ENCODE measurements around the gene THUMPD1.

THUMPD1 gene

DNA sequence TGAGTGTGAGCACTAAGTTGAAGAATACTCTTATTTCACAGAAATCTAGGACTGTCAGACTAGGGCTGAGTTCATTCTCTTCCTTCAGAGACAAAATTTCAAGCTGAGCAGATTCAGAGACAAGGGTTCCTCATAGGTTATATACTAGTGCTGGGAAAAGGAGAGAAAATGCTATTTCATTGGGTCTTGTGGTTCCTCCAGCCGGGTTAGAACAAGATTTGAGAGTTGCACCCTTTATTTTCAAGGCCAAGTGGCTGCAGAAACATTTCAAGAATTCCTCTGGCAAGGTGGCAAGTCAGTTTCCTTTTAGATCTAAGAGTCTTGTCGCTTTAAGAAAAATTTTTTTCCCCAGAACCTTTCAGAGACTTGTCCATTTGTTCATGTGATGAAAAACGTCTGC, 6.8 kb downstream of the THUMPD1 start:
- Histone ChIP-seq H3K4me1 (ENCODE audit: control insufficient read depth, low read length) (peaks cover 1% of the 10 kb centered on the region), H3K27me3 (ENCODE audit: control insufficient read depth, low read length) (no peaks in the 10 kb centered on the region), H3F3A (ENCODE audit: control insufficient read depth, insufficient read depth) (peaks cover 12% of the 10 kb centered on the region), H4K20me1 (ENCODE audit: control insufficient read depth, insufficient read depth, low read depth, low read length) (peaks cover 8% of the 10 kb centered on the region), H3K9me2 (replicated peaks; ENCODE audit: control insufficient read depth, low read length) (no peaks in the 10 kb centered on the region), H3K79me2 (ENCODE audit: control insufficient read depth, low read length) (peaks cover 27% of the 10 kb centered on the region), H3K27ac (ENCODE audit: low read depth, low read length) (no peak overlapping the region), H3K36me3 (ENCODE audit: control insufficient read depth, low read length) (peaks cover 57% of the 10 kb centered on the region), H3K4me2 (ENCODE audit: low read length) (no peak overlapping the region), H3K9me3 (ENCODE audit: control insufficient read depth, insufficient read depth, low read length) (no peaks in the 10 kb centered on the region), H3K4me3 (ENCODE audit: low read length) (no peak overlapping the region)
- TF ChIP-seq EZH2phosphoT487 (IDR thresholded peaks at IDR 0.05; ENCODE audit: borderline replicate concordance, low read length) = no peak
- TF ChIP-seq, protein P1, sequence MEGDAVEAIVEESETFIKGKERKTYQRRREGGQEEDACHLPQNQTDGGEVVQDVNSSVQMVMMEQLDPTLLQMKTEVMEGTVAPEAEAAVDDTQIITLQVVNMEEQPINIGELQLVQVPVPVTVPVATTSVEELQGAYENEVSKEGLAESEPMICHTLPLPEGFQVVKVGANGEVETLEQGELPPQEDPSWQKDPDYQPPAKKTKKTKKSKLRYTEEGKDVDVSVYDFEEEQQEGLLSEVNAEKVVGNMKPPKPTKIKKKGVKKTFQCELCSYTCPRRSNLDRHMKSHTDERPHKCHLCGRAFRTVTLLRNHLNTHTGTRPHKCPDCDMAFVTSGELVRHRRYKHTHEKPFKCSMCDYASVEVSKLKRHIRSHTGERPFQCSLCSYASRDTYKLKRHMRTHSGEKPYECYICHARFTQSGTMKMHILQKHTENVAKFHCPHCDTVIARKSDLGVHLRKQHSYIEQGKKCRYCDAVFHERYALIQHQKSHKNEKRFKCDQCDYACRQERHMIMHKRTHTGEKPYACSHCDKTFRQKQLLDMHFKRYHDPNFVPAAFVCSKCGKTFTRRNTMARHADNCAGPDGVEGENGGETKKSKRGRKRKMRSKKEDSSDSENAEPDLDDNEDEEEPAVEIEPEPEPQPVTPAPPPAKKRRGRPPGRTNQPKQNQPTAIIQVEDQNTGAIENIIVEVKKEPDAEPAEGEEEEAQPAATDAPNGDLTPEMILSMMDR (IDR thresholded peaks at IDR 0.05; ENCODE audit: low read depth, low read length, poor library complexity, severe bottlenecking) = no peak

DNA sequence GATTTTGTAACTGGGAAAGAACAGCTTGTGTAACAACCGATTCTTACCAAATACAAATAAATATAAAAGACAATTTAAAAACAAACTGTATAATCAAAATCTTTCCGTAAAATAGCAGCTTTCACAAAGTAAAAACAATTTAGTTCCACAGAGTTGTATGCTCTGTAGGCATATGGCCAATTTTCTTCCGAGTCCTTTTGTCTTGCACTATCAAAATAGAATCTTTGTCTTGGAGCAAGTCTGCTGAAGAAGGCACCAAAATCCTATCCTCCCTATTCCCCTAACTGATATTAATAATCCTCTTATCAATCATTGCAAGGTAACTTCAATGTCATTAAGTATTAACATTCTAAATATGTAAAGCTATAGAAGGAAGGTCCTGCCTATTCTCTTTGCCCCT, 7.6 kb downstream of the THUMPD1 start:
- H3F3A ChIP-seq (ENCODE audit: control insufficient read depth, insufficient read depth) = peaks cover 12% of the 10 kb centered on the region
- TF ChIP-seq, protein P1 (IDR thresholded peaks at IDR 0.05; ENCODE audit: low read depth, low read length, poor library complexity, severe bottlenecking) = no peak
- TF ChIP-seq EZH2phosphoT487 (IDR thresholded peaks at IDR 0.05; ENCODE audit: borderline replicate concordance, low read length) = no peak
- H3K4me2 ChIP-seq (ENCODE audit: low read length) = no peak overlapping the region
- H3K9me3 ChIP-seq (ENCODE audit: control insufficient read depth, insufficient read depth, low read length) = no peaks in the 10 kb centered on the region
- peaks cover 20% of the 10 kb centered on the region for H3K79me2 ChIP-seq (ENCODE audit: control insufficient read depth, low read length)
- H3K27me3 ChIP-seq (ENCODE audit: control insufficient read depth, low read length) = no peaks in the 10 kb centered on the region
- peaks cover 8% of the 10 kb centered on the region for H4K20me1 ChIP-seq (ENCODE audit: control insufficient read depth, insufficient read depth, low read depth, low read length)
- H3K4me3 ChIP-seq (ENCODE audit: low read length) = no peak overlapping the region
- no peaks in the 10 kb centered on the region for H3K4me1 ChIP-seq (ENCODE audit: control insufficient read depth, low read length)
- H3K27ac ChIP-seq (ENCODE audit: low read depth, low read length) = no peak overlapping the region
- H3K36me3 ChIP-seq (ENCODE audit: control insufficient read depth, low read length) = peaks cover 51% of the 10 kb centered on the region
- H3K9me2 ChIP-seq (replicated peaks; ENCODE audit: control insufficient read depth, low read length) = no peaks in the 10 kb centered on the region

DNA sequence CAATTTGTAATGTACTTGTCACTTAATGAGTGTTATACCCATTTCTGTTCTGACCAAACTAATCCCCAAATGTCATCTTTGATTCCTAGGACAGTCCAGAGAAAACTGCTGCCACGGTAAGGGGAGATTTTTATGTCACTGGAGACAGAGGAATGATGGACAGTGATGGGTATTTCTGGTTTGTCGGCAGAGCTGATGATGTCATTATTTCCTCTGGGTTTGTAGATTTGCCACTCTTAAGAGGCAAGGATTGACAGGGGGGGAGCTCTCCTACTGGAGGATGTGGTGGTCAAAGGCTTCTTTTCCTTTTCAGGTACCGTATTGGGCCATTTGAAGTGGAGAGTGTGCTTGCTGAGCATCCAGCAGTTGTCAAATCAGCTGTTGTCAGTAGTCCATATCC, 12.5 kb downstream of the THUMPD1 start:
- Histone ChIP-seq H3K27ac (ENCODE audit: low read depth, low read length) (no peak overlapping the region), H3K9me3 (ENCODE audit: control insufficient read depth, insufficient read depth, low read length) (no peaks in the 10 kb centered on the region), H3K36me3 (ENCODE audit: control insufficient read depth, low read length) (peaks cover 2% of the 10 kb centered on the region; the same call in 1 of the 2 replicates), H3K27me3 (ENCODE audit: control insufficient read depth, low read length) (no peaks in the 10 kb centered on the region), H3K9me2 (replicated peaks; ENCODE audit: control insufficient read depth, low read length) (no peaks in the 10 kb centered on the region), H3K4me1 (ENCODE audit: control insufficient read depth, low read length) (no peaks in the 10 kb centered on the region), H3K79me2 (ENCODE audit: control insufficient read depth, low read length) (no peaks in the 10 kb centered on the region), H3K4me2 (ENCODE audit: low read length) (no peak overlapping the region), H3K4me3 (ENCODE audit: low read length) (no peak overlapping the region), H3F3A (ENCODE audit: control insufficient read depth, insufficient read depth) (peaks cover 10% of the 10 kb centered on the region), H4K20me1 (ENCODE audit: control insufficient read depth, insufficient read depth, low read depth, low read length) (no peaks in the 10 kb centered on the region; the same call in 1 of the 2 replicates)
- TF ChIP-seq, protein P1 (IDR thresholded peaks at IDR 0.05; ENCODE audit: low read depth, low read length, poor library complexity, severe bottlenecking) = no peak
- TF ChIP-seq EZH2phosphoT487 (IDR thresholded peaks at IDR 0.05; ENCODE audit: borderline replicate concordance, low read length) = no peak
